GM18858 (cell line): Measurements from ENCODE around the gene AMHR2.
"Not testable (repeated sequence)": the region's sequence is repeated elsewhere in the genome, so short reads cannot be mapped to it uniquely, and the experiment has no call there.

ENCODE experiments used
- ATAC-seq: cut with Tn5 transposase; IDR thresholded peaks from one replicate; pipeline ENCODE4 v1.9.1; 2021; ENCODE audit not compliant: unreplicated experiment

The AMHR2 gene

GRCh38 chr12:53414756-53415417 is 8.8 kb upstream of the AMHR2 start:
- no peak for ATAC-seq

- ATAC-seq = not testable (repeated sequence)
These were observed 7.8 kb upstream of the AMHR2 start for GRCh38 chr12:53415752-53416389.

- not testable (repeated sequence) for ATAC-seq
These were observed 6.3 kb upstream of the AMHR2 start for GRCh38 chr12:53417291-53417816.

- no peak for ATAC-seq
These were observed 5.4 kb upstream of the AMHR2 start for GRCh38 chr12:53418221-53418620.

- ATAC-seq = no peak
These were observed 3.9 kb upstream of the AMHR2 start for GRCh38 chr12:53419756-53420155.

GRCh38 chr12:53422247-53422646 is 1.4 kb upstream of the AMHR2 start:
- ATAC-seq = not testable (repeated sequence)

- no peak for ATAC-seq
These were observed 1.2 kb downstream of the AMHR2 start for GRCh38 chr12:53424626-53425514.

GRCh38 chr12:53425515-53426150 is 2.0 kb downstream of the AMHR2 start:
- no peak for ATAC-seq

GRCh38 chr12:53427905-53428594 is 4.4 kb downstream of the AMHR2 start:
- no peak for ATAC-seq

- no peak for ATAC-seq
These were observed 5.1 kb downstream of the AMHR2 start for GRCh38 chr12:53428741-53429140.

- no peak for ATAC-seq
These were observed 6.5 kb downstream of the AMHR2 start for GRCh38 chr12:53430116-53430515.

GRCh38 chr12:53431187-53431586 is 7.5 kb downstream of the AMHR2 start:
- ATAC-seq = no peak

- ATAC-seq = not testable (repeated sequence)
These were observed 11.7 kb downstream of the AMHR2 start for GRCh38 chr12:53435326-53435725.

- not testable (repeated sequence) for ATAC-seq
These were observed 15.9 kb downstream of the AMHR2 start for GRCh38 chr12:53439582-53439981.

- peak; percentile 97 for ATAC-seq
These were observed 17.6 kb downstream of the AMHR2 start, which contains the start of gene PRR13 for GRCh38 chr12:53441040-53441833. PRR13 (plus strand) TSS chr12:53441734; CDS start chr12:53442715, 981 bp downstream.

GRCh38 chr12:53443955-53444354 is 20.3 kb downstream of the AMHR2 start:
- no peak for ATAC-seq

- ATAC-seq = not testable (repeated sequence)
These were observed 21.1 kb downstream of the AMHR2 start for GRCh38 chr12:53444593-53445325.

- ATAC-seq = no peak
These were observed 27.3 kb downstream of the AMHR2 start for GRCh38 chr12:53450936-53451335.

GRCh38 chr12:53451661-53452158 is 28.1 kb downstream of the AMHR2 start, which contains the start of gene PCBP2:
PCBP2 (plus strand) TSS chr12:53452102; CDS start chr12:53454801, 2,699 bp downstream.
- ATAC-seq = peak; percentile 89
